ENCODE data around the gene ST8SIA6. TPM values are rescaled to one million over a fixed set of nuclear protein-coding genes. Genes with fewer than 3 reads are reported as not detected.

The ST8SIA6 gene
- polyA plus RNA-seq, 2 of the 4 experiments (the other 2 are of a cell fraction) = 0.16 to 0.25 TPM

DNA sequence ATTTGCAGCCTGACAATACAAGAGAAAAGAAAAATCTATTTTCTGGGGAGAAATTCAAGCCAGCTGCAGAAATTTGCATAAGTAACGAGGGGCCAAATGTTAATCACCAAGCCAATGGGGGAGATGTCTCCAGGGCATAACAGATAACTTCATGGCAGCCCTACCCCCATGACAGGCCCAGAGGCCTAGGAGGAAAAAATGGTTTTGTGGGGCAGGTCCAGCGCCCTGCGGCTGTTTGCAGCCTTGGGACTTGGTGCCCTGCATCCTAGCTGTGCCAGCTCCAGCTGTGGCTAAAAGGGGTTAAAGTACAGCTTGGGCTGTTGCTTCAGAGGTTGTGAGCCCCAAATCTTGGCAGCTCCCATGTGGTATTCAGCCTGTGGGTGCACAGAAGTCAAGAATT is 172.1 kb downstream of the ST8SIA6 start:
- TF ChIP-seq ZFP36 (IDR thresholded peaks at IDR 0.05; ENCODE audit: borderline replicate concordance, partially characterized antibody) (peak; percentile 89), HOXA7 (CRISPR knock-in tag; IDR thresholded peaks at IDR 0.05) (no peak)
- Histone ChIP-seq H3K4me3 (no peak overlapping the region), H3K9me3 (peaks cover 19% of the 10 kb centered on the region), H3K4me2 (no peak overlapping the region), H3K4me1 (no peaks in the 10 kb centered on the region), H3K27ac (no peak overlapping the region)
- ChIA-PET POLR2A (no interaction called here), CTCF (no interaction called here)
- no peak for ATAC-seq
- no peak for FAIRE-seq
- DNase-seq (ENCODE audit: low read depth in 1 of 2, low spot score in 1 of 2) = no peak
- WGBS (ENCODE audit: missing lambda C conversion rate) = 0% methylated on average over 3 of the region's 3 CpGs

DNA sequence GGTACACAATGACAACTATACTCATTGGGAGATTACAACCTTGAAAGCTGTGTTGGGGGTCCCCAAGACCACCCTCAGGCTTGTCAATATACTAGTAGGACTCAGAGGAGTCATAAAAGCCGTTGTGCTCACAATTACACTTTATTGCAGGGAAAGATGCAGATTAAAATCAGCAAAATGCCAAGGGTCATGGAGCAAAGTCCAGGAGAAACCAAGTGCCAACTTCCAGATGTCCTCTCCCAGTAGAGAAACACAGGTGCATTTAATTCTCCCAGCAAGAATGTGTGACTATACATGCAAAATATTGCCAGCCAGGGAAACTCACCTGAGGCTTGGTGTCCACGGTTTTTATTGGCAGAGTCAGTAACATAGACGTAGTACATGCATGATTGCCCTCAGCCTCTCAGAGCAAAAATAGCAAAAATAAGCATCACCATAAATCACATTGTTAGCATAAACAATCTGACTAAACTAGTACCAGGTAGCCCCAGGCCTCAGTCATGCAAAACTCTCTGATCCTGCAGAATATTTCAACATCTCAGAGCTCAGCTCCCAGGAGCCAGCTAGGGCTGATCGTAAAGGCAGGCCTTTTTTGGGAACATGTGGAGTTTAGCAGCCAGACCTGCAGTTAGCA is 175.7 kb downstream of the ST8SIA6 start:
- Histone ChIP-seq H3K9me3 (peaks cover 24% of the 10 kb centered on the region), H3K4me2 (no peak overlapping the region), H3K4me1 (no peaks in the 10 kb centered on the region), H3K4me3 (no peak overlapping the region), H3K27ac (no peak overlapping the region)
- ChIA-PET CTCF (no interaction called here), POLR2A (no interaction called here)
- 28% methylated on average over 4 of the region's 4 CpGs for WGBS (ENCODE audit: missing lambda C conversion rate)
- TF ChIP-seq POLR2AphosphoS2 (conservative IDR thresholded peaks at IDR 0.05; ENCODE audit: low read length) (no peak), HOXB13 (CRISPR knock-in tag; IDR thresholded peaks at IDR 0.05; ENCODE audit: low read depth) (no peak)
- ATAC-seq (no peak), FAIRE-seq (no peak), DNase-seq (ENCODE audit: low read depth in 1 of 2, low spot score in 1 of 2) (no peak)

DNA sequence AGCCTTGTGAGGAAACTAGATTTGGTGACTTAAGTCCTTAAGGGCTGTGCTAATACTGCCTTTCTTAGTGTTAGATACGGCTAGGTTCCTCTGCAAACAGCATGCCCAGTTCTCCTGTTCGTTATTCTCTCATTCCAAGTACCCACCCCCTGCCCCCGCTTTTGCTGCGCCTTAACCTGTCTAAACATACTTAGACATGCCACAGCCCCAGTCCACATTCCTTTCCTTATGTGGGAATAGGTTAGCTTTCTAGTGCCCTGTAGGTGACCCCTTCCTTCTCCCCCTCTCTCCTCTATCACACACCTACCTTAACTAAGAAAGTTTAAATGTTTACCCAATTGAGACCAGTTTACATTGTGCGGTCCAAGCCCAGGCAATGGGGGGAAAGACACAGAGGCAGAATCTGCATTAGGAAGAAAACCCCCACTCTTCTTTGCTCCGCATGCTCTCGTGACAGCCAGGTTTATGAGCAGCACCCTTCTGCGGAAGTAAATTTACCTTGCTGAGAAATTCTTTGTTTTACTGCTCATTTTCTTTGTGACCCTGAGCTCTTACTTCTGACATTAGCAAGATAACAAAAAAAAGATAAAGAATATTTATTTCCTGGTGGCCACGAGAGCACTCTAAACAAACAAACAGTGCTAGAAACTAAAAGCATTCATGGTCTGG is 177.5 kb downstream of the ST8SIA6 start:
- FAIRE-seq = no peak
- POLR2A ChIA-PET = no interaction called here

DNA sequence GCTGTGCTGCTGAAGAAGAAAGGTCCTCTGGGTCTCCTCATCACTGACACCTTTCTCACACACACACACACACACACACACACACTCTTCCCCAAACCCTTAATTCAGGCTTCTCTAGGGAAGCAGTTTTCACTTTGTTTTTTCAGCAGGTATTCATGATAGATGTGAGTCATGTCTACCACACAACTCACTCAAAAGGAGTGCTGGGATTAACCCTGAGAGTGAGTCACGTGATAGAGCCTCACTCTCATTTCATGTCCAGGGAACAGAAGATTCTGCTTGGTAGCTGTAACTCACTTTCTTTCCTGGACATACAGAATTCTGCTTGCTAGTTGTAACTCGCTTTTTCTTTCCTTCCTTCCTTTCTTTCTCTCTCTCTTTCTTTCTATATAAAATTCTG is 181.0 kb downstream of the ST8SIA6 start:
- TF ChIP-seq HOXB13 (CRISPR knock-in tag; IDR thresholded peaks at IDR 0.05; ENCODE audit: low read depth) = no peak
- no peak for TF ChIP-seq FOXS1 (CRISPR knock-in tag; IDR thresholded peaks at IDR 0.05)
- TF ChIP-seq, protein P1, sequence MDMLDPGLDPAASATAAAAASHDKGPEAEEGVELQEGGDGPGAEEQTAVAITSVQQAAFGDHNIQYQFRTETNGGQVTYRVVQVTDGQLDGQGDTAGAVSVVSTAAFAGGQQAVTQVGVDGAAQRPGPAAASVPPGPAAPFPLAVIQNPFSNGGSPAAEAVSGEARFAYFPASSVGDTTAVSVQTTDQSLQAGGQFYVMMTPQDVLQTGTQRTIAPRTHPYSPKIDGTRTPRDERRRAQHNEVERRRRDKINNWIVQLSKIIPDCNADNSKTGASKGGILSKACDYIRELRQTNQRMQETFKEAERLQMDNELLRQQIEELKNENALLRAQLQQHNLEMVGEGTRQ (IDR thresholded peaks at IDR 0.05) = peak; percentile 61
- TF ChIP-seq POLR2AphosphoS2 (conservative IDR thresholded peaks at IDR 0.05; ENCODE audit: low read length) = no peak
- TF ChIP-seq, protein P2, sequence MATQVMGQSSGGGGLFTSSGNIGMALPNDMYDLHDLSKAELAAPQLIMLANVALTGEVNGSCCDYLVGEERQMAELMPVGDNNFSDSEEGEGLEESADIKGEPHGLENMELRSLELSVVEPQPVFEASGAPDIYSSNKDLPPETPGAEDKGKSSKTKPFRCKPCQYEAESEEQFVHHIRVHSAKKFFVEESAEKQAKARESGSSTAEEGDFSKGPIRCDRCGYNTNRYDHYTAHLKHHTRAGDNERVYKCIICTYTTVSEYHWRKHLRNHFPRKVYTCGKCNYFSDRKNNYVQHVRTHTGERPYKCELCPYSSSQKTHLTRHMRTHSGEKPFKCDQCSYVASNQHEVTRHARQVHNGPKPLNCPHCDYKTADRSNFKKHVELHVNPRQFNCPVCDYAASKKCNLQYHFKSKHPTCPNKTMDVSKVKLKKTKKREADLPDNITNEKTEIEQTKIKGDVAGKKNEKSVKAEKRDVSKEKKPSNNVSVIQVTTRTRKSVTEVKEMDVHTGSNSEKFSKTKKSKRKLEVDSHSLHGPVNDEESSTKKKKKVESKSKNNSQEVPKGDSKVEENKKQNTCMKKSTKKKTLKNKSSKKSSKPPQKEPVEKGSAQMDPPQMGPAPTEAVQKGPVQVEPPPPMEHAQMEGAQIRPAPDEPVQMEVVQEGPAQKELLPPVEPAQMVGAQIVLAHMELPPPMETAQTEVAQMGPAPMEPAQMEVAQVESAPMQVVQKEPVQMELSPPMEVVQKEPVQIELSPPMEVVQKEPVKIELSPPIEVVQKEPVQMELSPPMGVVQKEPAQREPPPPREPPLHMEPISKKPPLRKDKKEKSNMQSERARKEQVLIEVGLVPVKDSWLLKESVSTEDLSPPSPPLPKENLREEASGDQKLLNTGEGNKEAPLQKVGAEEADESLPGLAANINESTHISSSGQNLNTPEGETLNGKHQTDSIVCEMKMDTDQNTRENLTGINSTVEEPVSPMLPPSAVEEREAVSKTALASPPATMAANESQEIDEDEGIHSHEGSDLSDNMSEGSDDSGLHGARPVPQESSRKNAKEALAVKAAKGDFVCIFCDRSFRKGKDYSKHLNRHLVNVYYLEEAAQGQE (IDR thresholded peaks at IDR 0.05) = no peak
- no peak for TF ChIP-seq RARB (CRISPR knock-in tag; IDR thresholded peaks at IDR 0.05)
- no peak for TF ChIP-seq MAZ (IDR thresholded peaks at IDR 0.05; ENCODE audit: borderline replicate concordance, low read depth, low read length)
- Histone ChIP-seq H3K4me2 (no peak overlapping the region), H3K4me1 (no peaks in the 10 kb centered on the region), H3K27ac (no peak overlapping the region), H3K4me3 (no peak overlapping the region), H3K9me3 (peaks cover 6% of the 10 kb centered on the region; the same call in 1 of the 3 replicates)
- FAIRE-seq (no peak), DNase-seq (ENCODE audit: low read depth in 1 of 2, low spot score in 1 of 2) (peak in 1 of 2 experiments; percentile 12), ATAC-seq (peak; percentile 40 to 62; a peak in 3 of 6 replicates)
- POLR2A ChIA-PET = no interaction called here
- WGBS (ENCODE audit: missing lambda C conversion rate) = 2% methylated on average over 2 of the region's 2 CpGs
- CTCF ChIA-PET = interaction anchor here (1.1 to 1.2 kb wide), 2 partner anchors 9 to 430 kb away, joined by 3 to 4 read pairs; no protein-coding TSS in a partner anchor

More for the DNA sequence above, 177.5 kb downstream of the ST8SIA6 start:
- H3K4me2 ChIP-seq = no peak overlapping the region
- H3K9me3 ChIP-seq = peaks cover 11% of the 10 kb centered on the region
- CTCF ChIA-PET = interaction anchor here (1.3 kb wide), 1 partner anchor 10 kb away, joined by 4 read pairs; no protein-coding TSS in a partner anchor
- no peak for TF ChIP-seq JUN (IDR thresholded peaks at IDR 0.05)
- TF ChIP-seq KDM1A (IDR thresholded peaks at IDR 0.05; ENCODE audit: low read depth) = no peak
- TF ChIP-seq RAD21 (conservative IDR thresholded peaks at IDR 0.05 in 1 of 2, IDR thresholded peaks at IDR 0.05 in 1 of 2) = no peak
- TF ChIP-seq POLR2A (IDR thresholded peaks at IDR 0.05; ENCODE audit: low read length) = no peak
- no peak for TF ChIP-seq NFE2L2 (conservative IDR thresholded peaks at IDR 0.05; ENCODE audit: low read length)
- no peak overlapping the region for H3K27ac ChIP-seq
- WGBS (ENCODE audit: missing lambda C conversion rate) = 35% methylated on average over 9 of the region's 9 CpGs
- no peak overlapping the region for H3K4me3 ChIP-seq
- DNase-seq (ENCODE audit: low read depth in 1 of 2, low spot score in 1 of 2) (no peak), ATAC-seq (no peak)
- no peaks in the 10 kb centered on the region for H3K4me1 ChIP-seq
